ENCODE results near the gene ARGLU1.
"Not testable (repeated sequence)": the region's sequence is repeated elsewhere in the genome, so short reads cannot be mapped to it uniquely, and the experiment has no call there.

The ARGLU1 gene

DNA sequence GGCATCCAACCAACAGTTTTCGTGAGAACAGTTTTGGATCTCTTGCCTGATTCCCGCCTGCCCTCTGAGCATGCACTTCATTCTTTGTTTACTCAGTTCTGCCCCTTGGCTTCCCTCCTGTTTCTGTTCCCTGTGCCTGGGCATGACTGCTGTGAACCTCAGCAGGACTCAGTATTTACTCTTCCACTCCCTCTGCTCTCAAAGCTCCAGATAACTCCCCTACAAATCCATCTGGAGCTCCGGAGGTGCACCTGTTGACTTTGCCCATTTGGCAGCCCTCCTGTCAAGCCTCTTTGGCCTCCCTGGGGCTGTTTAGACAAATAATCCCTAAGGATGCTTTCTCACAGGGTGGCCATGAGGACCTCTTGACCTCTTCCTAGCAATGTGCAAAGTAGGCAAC lies 34.2 kb upstream of the ARGLU1 start:
- no peaks in the 10 kb centered on the region for H3K36me3 ChIP-seq (replicated peaks in 1 of 2; ENCODE audit: control insufficient read depth in 2 of 2, insufficient read depth in 2 of 2, low read length in 2 of 2)
- no peak overlapping the region for H4K91ac ChIP-seq (ENCODE audit: low read depth, low read length, poor library complexity)
- H4K8ac ChIP-seq (ENCODE audit: low read depth, low read length), result no peak overlapping the region
- H2BK120ac ChIP-seq (ENCODE audit: low read depth, low read length), result no peak overlapping the region
- no peaks in the 10 kb centered on the region for H3K9me3 ChIP-seq (replicated peaks in 1 of 2; ENCODE audit: control insufficient read depth in 2 of 2, insufficient read depth in 1 of 2, low read depth in 1 of 2, low read length in 2 of 2)
- no peak overlapping the region for H2BK15ac ChIP-seq (ENCODE audit: low read length)
- no peaks in the 10 kb centered on the region for H3K4me1 ChIP-seq (ENCODE audit: control insufficient read depth in 2 of 2, insufficient read depth in 1 of 2, low read depth in 1 of 2, low read length in 2 of 2)
- no peak overlapping the region for H3K23ac ChIP-seq (ENCODE audit: low read depth, low read length, poor library complexity)
- H3K27ac ChIP-seq (replicated peaks; ENCODE audit: low read length), result no peak overlapping the region
- no peak overlapping the region for H3K9ac ChIP-seq (ENCODE audit: low read depth, low read length, poor library complexity)
- DNase-seq (ENCODE audit: low spot score), result no peak
- H3K27me3 ChIP-seq (ENCODE audit: control insufficient read depth in 3 of 3, insufficient read depth in 3 of 3, low read depth in 1 of 3, low read length in 3 of 3), result peaks cover 0 to under 1% (median 0%) of the 10 kb centered on the region in 3 experiments
- no peak overlapping the region for H3K4me3 ChIP-seq (ENCODE audit: low read length in 2 of 2)
- H2BK5ac ChIP-seq (ENCODE audit: low read length), result no peak overlapping the region
- H2AFZ ChIP-seq (ENCODE audit: low read length), result no peak overlapping the region
- H2BK12ac ChIP-seq (ENCODE audit: low read length), result no peak overlapping the region
- H3K4me2 ChIP-seq (ENCODE audit: insufficient read depth, low read length, poor library complexity, severe bottlenecking), result no peak overlapping the region
- no peaks in the 10 kb centered on the region for H3K79me1 ChIP-seq (ENCODE audit: low read depth, low read length)
- WGBS, 2 donors (ENCODE audit: extremely low coverage in 2 of 2, insufficient read length in 2 of 2, insufficient replicate concordance in 1 of 2), result no CpG with 5 or more reads among the region's 3 CpGs
- H3K18ac ChIP-seq (ENCODE audit: low read length), result no peak overlapping the region
- no peak overlapping the region for H3K14ac ChIP-seq (ENCODE audit: low read length)
- no peak overlapping the region for H3K4ac ChIP-seq (ENCODE audit: low read length)
- H2AK5ac ChIP-seq (ENCODE audit: low read depth, low read length), result no peak overlapping the region

DNA sequence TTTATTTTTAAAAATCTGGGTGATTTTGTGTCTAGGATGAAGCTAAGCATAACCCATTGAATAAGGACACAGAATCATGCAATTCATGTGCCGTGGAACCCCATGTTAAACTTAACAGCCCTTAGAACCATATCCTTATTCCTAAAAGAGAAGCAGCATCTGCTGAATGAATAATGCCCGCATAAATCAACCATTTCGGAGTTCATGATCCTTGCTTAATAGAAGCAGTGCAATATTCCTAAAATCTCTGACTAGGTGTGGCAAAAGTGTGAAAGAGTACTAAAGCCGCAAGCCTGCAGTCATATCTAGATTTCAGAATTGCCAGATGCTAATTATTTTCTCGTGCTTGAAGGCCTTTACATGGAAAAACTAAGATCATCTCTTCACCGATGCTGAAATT lies 33.6 kb upstream of the ARGLU1 start:
- Histone ChIP-seq H3K27ac (replicated peaks; ENCODE audit: low read length) (no peak overlapping the region), H2BK12ac (ENCODE audit: low read length) (no peak overlapping the region), H2BK5ac (ENCODE audit: low read length) (no peak overlapping the region), H3K9me3 (replicated peaks in 1 of 2; ENCODE audit: control insufficient read depth in 2 of 2, insufficient read depth in 1 of 2, low read depth in 1 of 2, low read length in 2 of 2) (no peaks in the 10 kb centered on the region), H3K27me3 (ENCODE audit: control insufficient read depth in 3 of 3, insufficient read depth in 3 of 3, low read depth in 1 of 3, low read length in 3 of 3) (peaks cover 0 to 2% (median 0%) of the 10 kb centered on the region in 3 experiments), H3K36me3 (replicated peaks in 1 of 2; ENCODE audit: control insufficient read depth in 2 of 2, insufficient read depth in 2 of 2, low read length in 2 of 2) (no peaks in the 10 kb centered on the region), H4K91ac (ENCODE audit: low read depth, low read length, poor library complexity) (no peak overlapping the region), H3K23ac (ENCODE audit: low read depth, low read length, poor library complexity) (no peak overlapping the region), H3K4me3 (ENCODE audit: low read length in 2 of 2) (no peak overlapping the region), H3K14ac (ENCODE audit: low read length) (no peak overlapping the region), H3K79me1 (ENCODE audit: low read depth, low read length) (no peaks in the 10 kb centered on the region), H3K4me2 (ENCODE audit: insufficient read depth, low read length, poor library complexity, severe bottlenecking) (no peak overlapping the region), H3K4me1 (ENCODE audit: control insufficient read depth in 2 of 2, insufficient read depth in 1 of 2, low read depth in 1 of 2, low read length in 2 of 2) (no peaks in the 10 kb centered on the region), H2AK5ac (ENCODE audit: low read depth, low read length) (no peak overlapping the region), H2BK120ac (ENCODE audit: low read depth, low read length) (no peak overlapping the region), H2AFZ (ENCODE audit: low read length) (no peak overlapping the region), H3K18ac (ENCODE audit: low read length) (no peak overlapping the region), H3K9ac (ENCODE audit: low read depth, low read length, poor library complexity) (no peak overlapping the region), H3K4ac (ENCODE audit: low read length) (no peak overlapping the region), H4K8ac (ENCODE audit: low read depth, low read length) (no peak overlapping the region), H2BK15ac (ENCODE audit: low read length) (no peak overlapping the region)
- no CpG with 5 or more reads among the region's 6 CpGs for WGBS, 2 donors (ENCODE audit: extremely low coverage in 2 of 2, insufficient read length in 2 of 2, insufficient replicate concordance in 1 of 2)
- DNase-seq (ENCODE audit: low spot score), result no peak

DNA sequence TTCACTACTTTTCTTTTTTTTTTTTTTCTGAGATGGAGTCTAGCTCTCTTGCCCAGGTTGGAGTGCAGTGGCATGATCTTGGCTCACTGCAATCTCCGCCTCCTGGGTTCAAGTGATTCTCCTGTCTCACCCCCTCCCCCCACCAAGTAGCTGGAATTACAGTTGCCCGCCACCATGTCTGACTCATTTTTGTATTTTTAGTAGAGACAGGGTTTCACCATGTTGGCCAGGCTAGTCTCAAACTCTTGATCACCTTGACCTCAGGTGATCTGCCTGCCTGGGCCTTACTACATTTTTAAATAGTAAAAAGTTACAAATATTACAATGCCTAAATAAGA lies 32.8 kb upstream of the ARGLU1 start:
- H3K4me3 ChIP-seq (ENCODE audit: low read length in 2 of 2); H4K8ac ChIP-seq (ENCODE audit: low read depth, low read length); H2BK120ac ChIP-seq (ENCODE audit: low read depth, low read length); H2BK5ac ChIP-seq (ENCODE audit: low read length); H3K4me1 ChIP-seq (ENCODE audit: control insufficient read depth in 2 of 2, insufficient read depth in 1 of 2, low read depth in 1 of 2, low read length in 2 of 2); H3K23ac ChIP-seq (ENCODE audit: low read depth, low read length, poor library complexity); H4K91ac ChIP-seq (ENCODE audit: low read depth, low read length, poor library complexity); H3K4me2 ChIP-seq (ENCODE audit: insufficient read depth, low read length, poor library complexity, severe bottlenecking); H3K36me3 ChIP-seq (replicated peaks in 1 of 2; ENCODE audit: control insufficient read depth in 2 of 2, insufficient read depth in 2 of 2, low read length in 2 of 2); H3K79me1 ChIP-seq (ENCODE audit: low read depth, low read length); H3K27ac ChIP-seq (replicated peaks; ENCODE audit: low read length); DNase-seq (ENCODE audit: low spot score); H2AK5ac ChIP-seq (ENCODE audit: low read depth, low read length); H3K9me3 ChIP-seq (replicated peaks in 1 of 2; ENCODE audit: control insufficient read depth in 2 of 2, insufficient read depth in 1 of 2, low read depth in 1 of 2, low read length in 2 of 2); H2AFZ ChIP-seq (ENCODE audit: low read length); H3K14ac ChIP-seq (ENCODE audit: low read length); H3K4ac ChIP-seq (ENCODE audit: low read length); H3K27me3 ChIP-seq (ENCODE audit: control insufficient read depth in 3 of 3, insufficient read depth in 3 of 3, low read depth in 1 of 3, low read length in 3 of 3); H3K9ac ChIP-seq (ENCODE audit: low read depth, low read length, poor library complexity); H3K18ac ChIP-seq (ENCODE audit: low read length); H2BK15ac ChIP-seq (ENCODE audit: low read length); H2BK12ac ChIP-seq (ENCODE audit: low read length): not testable (repeated sequence)
- WGBS, 2 donors (ENCODE audit: extremely low coverage in 2 of 2, insufficient read length in 2 of 2, insufficient replicate concordance in 1 of 2), result no CpG with 5 or more reads among the region's 2 CpGs

DNA sequence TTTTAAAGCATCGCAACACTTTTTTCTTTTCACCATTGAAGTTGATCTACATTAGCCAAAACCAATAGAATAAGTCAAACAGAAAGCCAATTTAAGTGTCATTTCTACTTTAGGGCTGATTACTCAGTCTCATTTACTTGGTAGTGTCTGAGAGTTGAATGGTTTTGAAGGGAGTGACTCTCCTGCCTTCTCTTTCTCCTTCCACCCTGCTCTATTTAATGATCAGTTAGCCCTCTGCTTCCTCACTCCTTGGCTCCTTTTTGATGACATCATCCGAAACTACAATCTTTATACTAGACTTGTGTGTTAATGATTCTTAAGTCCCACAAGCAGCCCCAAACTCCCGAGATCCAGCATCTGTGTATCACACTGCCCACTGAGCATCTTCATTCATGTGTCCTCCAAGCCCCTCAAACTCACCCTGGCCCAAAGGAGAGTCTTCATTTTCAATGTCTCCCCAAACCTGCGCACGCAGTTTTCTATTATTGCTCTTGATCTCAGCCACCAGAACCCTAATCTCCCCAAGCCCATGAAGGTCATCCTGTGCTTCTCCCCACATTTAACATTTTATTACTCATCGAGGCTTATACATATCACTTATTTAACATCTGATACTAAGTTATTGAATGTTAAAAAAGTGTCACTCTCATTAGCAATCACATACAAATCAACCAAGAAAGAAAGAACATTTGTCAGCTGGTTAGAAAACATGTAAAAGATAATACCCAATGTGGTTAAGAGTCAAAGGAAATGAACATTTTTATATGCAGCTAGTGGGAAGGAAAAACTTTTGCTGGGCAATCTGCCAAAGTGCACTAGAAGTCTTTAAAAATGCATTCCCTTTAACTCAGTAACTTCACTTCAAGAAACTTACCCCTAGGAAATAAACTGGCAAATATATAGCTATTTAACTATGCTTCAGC lies 32.2 kb upstream of the ARGLU1 start:
- Histone ChIP-seq H2BK120ac (ENCODE audit: low read depth, low read length) (no peak overlapping the region), H3K4me3 (ENCODE audit: low read length in 2 of 2) (no peak overlapping the region), H3K27ac (replicated peaks; ENCODE audit: low read length) (no peak overlapping the region), H3K14ac (ENCODE audit: low read length) (no peak overlapping the region), H4K8ac (ENCODE audit: low read depth, low read length) (no peak overlapping the region), H3K9ac (ENCODE audit: low read depth, low read length, poor library complexity) (no peak overlapping the region), H2BK15ac (ENCODE audit: low read length) (no peak overlapping the region), H2BK5ac (ENCODE audit: low read length) (no peak overlapping the region), H3K4ac (ENCODE audit: low read length) (no peak overlapping the region), H2AK5ac (ENCODE audit: low read depth, low read length) (no peak overlapping the region), H3K4me1 (ENCODE audit: control insufficient read depth in 2 of 2, insufficient read depth in 1 of 2, low read depth in 1 of 2, low read length in 2 of 2) (peaks cover 0 to 4% of the 10 kb centered on the region in 2 donors), H3K9me3 (replicated peaks in 1 of 2; ENCODE audit: control insufficient read depth in 2 of 2, insufficient read depth in 1 of 2, low read depth in 1 of 2, low read length in 2 of 2) (peaks cover 0 to 2% of the 10 kb centered on the region in 2 donors), H3K23ac (ENCODE audit: low read depth, low read length, poor library complexity) (no peak overlapping the region), H3K4me2 (ENCODE audit: insufficient read depth, low read length, poor library complexity, severe bottlenecking) (no peak overlapping the region), H2AFZ (ENCODE audit: low read length) (no peak overlapping the region), H4K91ac (ENCODE audit: low read depth, low read length, poor library complexity) (no peak overlapping the region), H3K18ac (ENCODE audit: low read length) (no peak overlapping the region), H2BK12ac (ENCODE audit: low read length) (no peak overlapping the region), H3K79me1 (ENCODE audit: low read depth, low read length) (no peaks in the 10 kb centered on the region), H3K36me3 (replicated peaks in 1 of 2; ENCODE audit: control insufficient read depth in 2 of 2, insufficient read depth in 2 of 2, low read length in 2 of 2) (no peaks in the 10 kb centered on the region), H3K27me3 (ENCODE audit: control insufficient read depth in 3 of 3, insufficient read depth in 3 of 3, low read depth in 1 of 3, low read length in 3 of 3) (peaks cover 0 to 4% (median 0%) of the 10 kb centered on the region in 3 experiments)
- no CpG with 5 or more reads among the region's 6 CpGs for WGBS, 2 donors (ENCODE audit: extremely low coverage in 2 of 2, insufficient read length in 2 of 2, insufficient replicate concordance in 1 of 2)
- DNase-seq (ENCODE audit: low spot score), result no peak
